ENCODE data around the gene PMPCA.

GRCh38 chr9:136429683-136430491 lies 19.4 kb downstream of the PMPCA start:
- TF ChIP-seq EZH2phosphoT487 (IDR thresholded peaks at IDR 0.05; ENCODE audit: borderline replicate concordance, low read length) (no peak), CTCF (conservative IDR thresholded peaks at IDR 0.05; ENCODE audit: low read depth, low read length) (no peak), EZH2 (IDR thresholded peaks at IDR 0.05; ENCODE audit: low read length, unreplicated experiment) (no peak)
